ENCODE data around the gene PRRC2C.
"Not testable (repeated sequence)": the region's sequence is repeated elsewhere in the genome, so short reads cannot be mapped to it uniquely, and the experiment has no call there.

Gene PRRC2C

GRCh38 chr1:171615122-171615906, 130.0 kb downstream of the PRRC2C start:
- H3K9me3 Mint-ChIP-seq; H3K4me1 Mint-ChIP-seq (ENCODE audit: low read depth); H3K36me3 Mint-ChIP-seq (ENCODE audit: low read depth); H3K27me3 Mint-ChIP-seq (ENCODE audit: low read depth); H3K4me3 Mint-ChIP-seq; H3K27ac Mint-ChIP-seq: not testable (repeated sequence)

- H3K27me3 Mint-ChIP-seq (ENCODE audit: low read depth), result peaks cover 10% of the 10 kb centered on the region
- no peak overlapping the region for H3K4me3 Mint-ChIP-seq
- H3K9me3 Mint-ChIP-seq, result no peaks in the 10 kb centered on the region
- H3K4me1 Mint-ChIP-seq (ENCODE audit: low read depth), result no peaks in the 10 kb centered on the region
- no peaks in the 10 kb centered on the region for H3K36me3 Mint-ChIP-seq (ENCODE audit: low read depth)
- no peak overlapping the region for H3K27ac Mint-ChIP-seq
These were observed 131.3 kb downstream of the PRRC2C start for GRCh38 chr1:171616586-171616985.

GRCh38 chr1:171622152-171622462, 136.8 kb downstream of the PRRC2C start, which contains the start of gene MYOCOS:
Gene MYOCOS, plus strand, starts transcription at chr1:171622243. Its CDS starts 1,641 bp downstream, at chr1:171623884.
- Mint-ChIP-seq H3K27me3 (ENCODE audit: low read depth) (peaks cover 9% of the 10 kb centered on the region), H3K27ac (no peak within 1 kb of the TSS), H3K36me3 (ENCODE audit: low read depth) (no peaks in the 10 kb centered on the region), H3K4me3 (no peak within 1 kb of the TSS), H3K4me1 (ENCODE audit: low read depth) (no peaks in the 10 kb centered on the region), H3K9me3 (no peaks in the 10 kb centered on the region)

- H3K9me3 Mint-ChIP-seq, result no peaks in the 10 kb centered on the region
- peaks cover 7% of the 10 kb centered on the region for H3K27me3 Mint-ChIP-seq (ENCODE audit: low read depth)
- no peak overlapping the region for H3K27ac Mint-ChIP-seq
- no peak overlapping the region for H3K4me3 Mint-ChIP-seq
- no peaks in the 10 kb centered on the region for H3K36me3 Mint-ChIP-seq (ENCODE audit: low read depth)
- H3K4me1 Mint-ChIP-seq (ENCODE audit: low read depth), result no peaks in the 10 kb centered on the region
These were observed 138.5 kb downstream of the PRRC2C start for GRCh38 chr1:171623651-171624331.

- H3K27ac Mint-ChIP-seq, result no peak overlapping the region
These were observed 139.9 kb downstream of the PRRC2C start for GRCh38 chr1:171625225-171625624.

GRCh38 chr1:171627020-171627419, 141.7 kb downstream of the PRRC2C start:
- Mint-ChIP-seq H3K9me3 (no peaks in the 10 kb centered on the region), H3K4me3 (no peak overlapping the region)

More at GRCh38 chr1:171625225-171625624, 139.9 kb downstream of the PRRC2C start:
- Mint-ChIP-seq H3K36me3 (ENCODE audit: low read depth) (no peaks in the 10 kb centered on the region), H3K9me3 (no peaks in the 10 kb centered on the region), H3K27me3 (ENCODE audit: low read depth) (peaks cover 14% of the 10 kb centered on the region), H3K4me1 (ENCODE audit: low read depth) (no peaks in the 10 kb centered on the region), H3K4me3 (no peak overlapping the region)

DNA sequence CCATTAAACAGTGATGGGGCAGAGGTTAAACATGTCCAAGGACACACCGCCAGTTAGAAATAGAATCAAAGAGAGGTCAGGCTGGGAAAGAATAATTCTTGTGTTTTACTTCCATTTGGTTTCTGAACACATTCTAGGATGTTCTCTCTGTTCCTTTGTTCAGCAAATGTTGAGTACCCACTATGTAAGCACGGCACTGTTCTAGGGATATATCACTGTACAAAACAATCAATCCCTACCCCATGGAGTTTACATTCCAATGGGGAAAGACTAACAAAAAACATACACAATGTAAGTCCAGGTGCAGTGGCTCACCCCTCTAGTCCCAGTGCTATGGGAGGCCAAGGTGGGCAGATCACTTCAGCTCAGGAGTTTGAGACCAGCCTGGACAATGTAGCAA, 142.9 kb downstream of the PRRC2C start:
- H3K27ac Mint-ChIP-seq, result no peak overlapping the region
- H3K4me1 Mint-ChIP-seq (ENCODE audit: low read depth), result no peaks in the 10 kb centered on the region
- H3K9me3 Mint-ChIP-seq, result no peaks in the 10 kb centered on the region
- no peaks in the 10 kb centered on the region for H3K36me3 Mint-ChIP-seq (ENCODE audit: low read depth)
- no peak overlapping the region for H3K4me3 Mint-ChIP-seq
- peaks cover 16% of the 10 kb centered on the region for H3K27me3 Mint-ChIP-seq (ENCODE audit: low read depth)

More at GRCh38 chr1:171627020-171627419, 141.7 kb downstream of the PRRC2C start:
- Mint-ChIP-seq H3K27me3 (ENCODE audit: low read depth) (peaks cover 12% of the 10 kb centered on the region), H3K36me3 (ENCODE audit: low read depth) (no peaks in the 10 kb centered on the region), H3K27ac (no peak overlapping the region), H3K4me1 (ENCODE audit: low read depth) (no peaks in the 10 kb centered on the region)

- H3K27ac Mint-ChIP-seq, result no peak overlapping the region
- H3K4me1 Mint-ChIP-seq (ENCODE audit: low read depth), result no peaks in the 10 kb centered on the region
- H3K9me3 Mint-ChIP-seq, result no peaks in the 10 kb centered on the region
- peaks cover 5% of the 10 kb centered on the region for H3K27me3 Mint-ChIP-seq (ENCODE audit: low read depth)
- H3K4me3 Mint-ChIP-seq, result no peak overlapping the region
- H3K36me3 Mint-ChIP-seq (ENCODE audit: low read depth), result no peaks in the 10 kb centered on the region
These were observed 150.3 kb downstream of the PRRC2C start for GRCh38 chr1:171635661-171636060.

GRCh38 chr1:171636141-171636540, 150.8 kb downstream of the PRRC2C start:
- Mint-ChIP-seq H3K36me3 (ENCODE audit: low read depth) (no peaks in the 10 kb centered on the region), H3K4me3 (no peak overlapping the region), H3K27me3 (ENCODE audit: low read depth) (peaks cover 5% of the 10 kb centered on the region), H3K27ac (no peak overlapping the region), H3K4me1 (ENCODE audit: low read depth) (no peaks in the 10 kb centered on the region), H3K9me3 (no peaks in the 10 kb centered on the region)

GRCh38 chr1:171637928-171638576, 152.7 kb downstream of the PRRC2C start:
- Mint-ChIP-seq H3K9me3 (no peaks in the 10 kb centered on the region), H3K27me3 (ENCODE audit: low read depth) (peaks cover 2% of the 10 kb centered on the region), H3K36me3 (ENCODE audit: low read depth) (no peaks in the 10 kb centered on the region), H3K4me3 (no peak overlapping the region), H3K4me1 (ENCODE audit: low read depth) (no peaks in the 10 kb centered on the region), H3K27ac (no peak overlapping the region)

DNA sequence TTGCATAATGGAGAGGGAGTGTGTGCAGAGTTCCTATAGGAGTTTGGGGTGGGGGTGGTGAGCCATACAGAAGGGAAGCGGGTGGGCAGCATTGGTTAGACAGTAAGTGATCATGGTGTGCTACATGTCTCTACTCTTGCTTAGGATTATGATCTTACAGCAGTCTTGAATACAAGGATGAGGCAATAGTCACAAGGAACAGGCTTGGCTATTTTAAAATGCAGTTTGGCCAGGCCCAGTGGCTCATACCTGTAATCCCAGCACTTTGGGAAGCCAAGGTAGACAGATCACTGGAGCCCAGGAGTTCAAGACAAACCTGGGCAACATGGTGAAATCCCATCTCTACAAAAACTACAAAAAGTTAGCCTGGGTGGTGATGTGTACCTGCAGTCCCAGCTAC, 154.9 kb downstream of the PRRC2C start:
- Mint-ChIP-seq H3K4me1 (ENCODE audit: low read depth) (peaks cover 5% of the 10 kb centered on the region), H3K4me3 (no peak overlapping the region), H3K9me3 (no peaks in the 10 kb centered on the region), H3K36me3 (ENCODE audit: low read depth) (no peaks in the 10 kb centered on the region), H3K27me3 (ENCODE audit: low read depth) (peaks cover 5% of the 10 kb centered on the region), H3K27ac (no peak overlapping the region)

GRCh38 chr1:171641076-171641864, 155.9 kb downstream of the PRRC2C start:
- Mint-ChIP-seq H3K4me1 (ENCODE audit: low read depth) (peaks cover 5% of the 10 kb centered on the region), H3K4me3 (no peak overlapping the region), H3K27ac (no peak overlapping the region)

GRCh38 chr1:171642197-171642596, 156.9 kb downstream of the PRRC2C start:
- no peaks in the 10 kb centered on the region for H3K36me3 Mint-ChIP-seq (ENCODE audit: low read depth)
- H3K27me3 Mint-ChIP-seq (ENCODE audit: low read depth), result peaks cover 5% of the 10 kb centered on the region
- peaks cover 5% of the 10 kb centered on the region for H3K4me1 Mint-ChIP-seq (ENCODE audit: low read depth)
- H3K9me3 Mint-ChIP-seq, result no peaks in the 10 kb centered on the region
- H3K27ac Mint-ChIP-seq, result no peak overlapping the region
- H3K4me3 Mint-ChIP-seq, result no peak overlapping the region

More at GRCh38 chr1:171641076-171641864, 155.9 kb downstream of the PRRC2C start:
- H3K9me3 Mint-ChIP-seq, result no peaks in the 10 kb centered on the region
- peaks cover 5% of the 10 kb centered on the region for H3K27me3 Mint-ChIP-seq (ENCODE audit: low read depth)
- no peaks in the 10 kb centered on the region for H3K36me3 Mint-ChIP-seq (ENCODE audit: low read depth)
